ENCODE data around the gene ADAM10.

The ADAM10 gene

GRCh38 chr15:58716027-58716426 is 33.5 kb downstream of the ADAM10 start:
- no peak for DNase-seq (ENCODE audit: low read depth)

GRCh38 chr15:58715266-58715917 is 34.1 kb downstream of the ADAM10 start:
- no peak for DNase-seq (ENCODE audit: low read depth)

- no peak for DNase-seq (ENCODE audit: low read depth)
These were observed 38.8 kb downstream of the ADAM10 start for GRCh38 chr15:58710701-58711100.

- DNase-seq (ENCODE audit: low read depth): no peak
These were observed 42.1 kb downstream of the ADAM10 start for GRCh38 chr15:58707397-58707796.

- no peak for DNase-seq (ENCODE audit: low read depth)
These were observed 44.4 kb downstream of the ADAM10 start for GRCh38 chr15:58705105-58705504.

- DNase-seq (ENCODE audit: low read depth): no peak
These were observed 45.2 kb downstream of the ADAM10 start for GRCh38 chr15:58704155-58704865.

GRCh38 chr15:58703610-58704009 is 45.9 kb downstream of the ADAM10 start:
- no peak for DNase-seq (ENCODE audit: low read depth)

GRCh38 chr15:58702233-58702632 is 47.3 kb downstream of the ADAM10 start:
- no peak for DNase-seq (ENCODE audit: low read depth)

GRCh38 chr15:58701376-58701775 is 48.1 kb downstream of the ADAM10 start:
- DNase-seq (ENCODE audit: low read depth): no peak

- DNase-seq (ENCODE audit: low read depth): no peak
These were observed 49.7 kb downstream of the ADAM10 start for GRCh38 chr15:58699769-58700168.

- DNase-seq (ENCODE audit: low read depth): no peak
These were observed 50.4 kb downstream of the ADAM10 start for GRCh38 chr15:58698887-58699641.

GRCh38 chr15:58697220-58697619 is 52.3 kb downstream of the ADAM10 start:
- no peak for DNase-seq (ENCODE audit: low read depth)

GRCh38 chr15:58696738-58697137 is 52.8 kb downstream of the ADAM10 start:
- DNase-seq (ENCODE audit: low read depth): no peak

GRCh38 chr15:58694641-58695398 is 54.7 kb downstream of the ADAM10 start:
- no peak for DNase-seq (ENCODE audit: low read depth)

GRCh38 chr15:58690703-58691102 is 58.8 kb downstream of the ADAM10 start:
- DNase-seq (ENCODE audit: low read depth): no peak

GRCh38 chr15:58689646-58690045 is 59.9 kb downstream of the ADAM10 start:
- DNase-seq (ENCODE audit: low read depth): no peak

- no peak for DNase-seq (ENCODE audit: low read depth)
These were observed 63.2 kb downstream of the ADAM10 start for GRCh38 chr15:58686286-58686685.

GRCh38 chr15:58684751-58685150 is 64.8 kb downstream of the ADAM10 start:
- DNase-seq (ENCODE audit: low read depth): no peak

GRCh38 chr15:58684036-58684710 is 65.3 kb downstream of the ADAM10 start:
- no peak for DNase-seq (ENCODE audit: low read depth)

- no peak for DNase-seq (ENCODE audit: low read depth)
These were observed 67.3 kb downstream of the ADAM10 start for GRCh38 chr15:58682234-58682633.

- no peak for DNase-seq (ENCODE audit: low read depth)
These were observed 70.8 kb downstream of the ADAM10 start for GRCh38 chr15:58678683-58679082.

GRCh38 chr15:58677426-58677825 is 72.1 kb downstream of the ADAM10 start:
- no peak for DNase-seq (ENCODE audit: low read depth)

All from stimulated activated CD8-positive, alpha-beta memory T cell treated with anti-CD3 and anti-CD28 coated beads, Interleukin-12 subunit alpha, Interleukin-12 subunit beta, amount 100 ng/mL, for 1 hour (primary cell).